Measurements from ENCODE around the gene MYOG. TPM values are rescaled to one million over a fixed set of nuclear protein-coding genes. Genes with fewer than 3 reads are reported as not detected.

The MYOG gene
- total and polyA plus RNA-seq, 5 donors from 2014 or later: not detected

DNA sequence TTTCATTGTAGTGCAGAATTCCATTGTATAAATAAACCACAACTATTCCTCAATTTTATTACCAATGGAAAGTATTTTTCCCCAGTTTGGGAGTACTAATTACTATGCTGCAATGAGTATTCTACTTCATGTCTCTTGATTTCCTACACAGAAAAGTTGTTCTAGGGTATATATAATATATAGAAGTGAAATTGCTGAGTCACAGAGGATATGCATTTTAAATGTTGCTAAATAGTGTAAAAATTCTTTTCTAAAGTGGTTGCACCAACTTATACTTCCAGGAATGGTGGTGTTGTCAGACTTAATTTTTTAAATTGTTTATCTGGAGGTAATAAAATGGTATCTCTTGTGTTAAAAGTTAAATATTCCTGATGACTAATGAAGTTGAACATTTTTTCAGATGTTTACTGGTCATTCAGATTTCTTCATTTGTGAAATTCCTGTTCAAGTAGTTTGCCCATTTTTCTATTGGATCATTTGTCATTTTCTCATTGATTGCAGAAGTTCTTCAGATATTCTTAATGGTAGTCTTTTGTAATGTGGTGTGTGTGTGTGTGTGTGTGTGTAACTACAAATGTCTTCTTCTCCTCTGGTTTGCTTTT lies 19.1 kb upstream of the MYOG start:
- Mint-ChIP-seq H3K27ac (no peak overlapping the region), H3K36me3 (no peaks in the 10 kb centered on the region), H3K27me3 (peaks cover 44% of the 10 kb centered on the region), H3K4me1 (no peaks in the 10 kb centered on the region), H3K4me3 (no peak overlapping the region), H3K9me3 (peaks cover 0 to 9% (median 2%) of the 10 kb centered on the region in 7 donors)
- Histone ChIP-seq H3K4me1 (ENCODE audit: control insufficient read depth, insufficient read depth, low read length, poor library complexity, severe bottlenecking) (no peaks in the 10 kb centered on the region), H3K27me3 (ENCODE audit: control insufficient read depth, insufficient read depth, low read length) (peaks cover 23% of the 10 kb centered on the region), H3K36me3 (ENCODE audit: control insufficient read depth, insufficient read depth, low read length) (no peaks in the 10 kb centered on the region), H3K9me3 (ENCODE audit: control insufficient read depth in 2 of 2, low read length in 2 of 2) (no peaks in the 10 kb centered on the region), H3K4me3 (ENCODE audit: low read depth, low read length) (no peak overlapping the region), H3K27ac (ENCODE audit: insufficient read depth, low read length, poor library complexity, severe bottlenecking) (no peak overlapping the region)
- DNase-seq (no peak), ATAC-seq (ENCODE audit: low read depth in 2 of 2) (no peak)

DNA sequence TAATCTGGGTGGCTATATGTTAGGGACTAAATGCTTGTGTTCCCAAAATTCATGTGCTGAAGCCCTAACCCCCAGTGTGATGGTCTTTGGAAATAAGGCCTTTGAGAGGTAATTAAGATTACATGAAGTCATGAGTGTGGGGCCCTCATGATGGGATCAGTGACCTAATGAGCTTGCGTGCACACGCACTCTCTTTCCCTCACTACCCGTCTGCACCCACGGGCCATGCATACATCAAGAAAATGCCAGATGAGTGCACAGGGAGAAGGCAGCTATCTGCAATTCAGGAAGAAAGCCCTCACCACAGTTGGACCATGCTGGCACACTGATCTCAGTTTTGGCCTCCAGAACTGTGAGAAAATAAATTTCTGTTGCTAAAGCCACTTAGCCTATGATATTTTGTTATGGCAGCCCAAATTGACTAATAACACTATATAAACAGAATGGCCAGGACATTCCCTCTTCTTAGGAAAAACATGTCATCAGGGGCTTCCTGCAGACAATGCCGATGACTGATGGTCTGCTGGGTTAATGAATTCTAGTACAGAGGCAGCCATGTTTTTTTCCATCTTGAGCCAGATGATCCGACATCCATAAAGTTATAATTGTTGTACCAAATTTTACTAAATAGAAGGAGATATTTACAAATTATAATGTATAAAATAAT lies 18.1 kb upstream of the MYOG start:
- no peak overlapping the region for H3K4me3 ChIP-seq (ENCODE audit: low read depth, low read length)
- peaks cover 18% of the 10 kb centered on the region for H3K27me3 ChIP-seq (ENCODE audit: control insufficient read depth, insufficient read depth, low read length)
- ATAC-seq (ENCODE audit: low read depth in 2 of 2) (no peak), DNase-seq (no peak)
- H3K4me3 Mint-ChIP-seq: no peak overlapping the region
- peaks cover 35% of the 10 kb centered on the region for H3K27me3 Mint-ChIP-seq
- H3K36me3 Mint-ChIP-seq: no peaks in the 10 kb centered on the region
- peaks cover 0 to 9% (median 2%) of the 10 kb centered on the region in 7 donors for H3K9me3 Mint-ChIP-seq
- H3K36me3 ChIP-seq (ENCODE audit: control insufficient read depth, insufficient read depth, low read length): no peaks in the 10 kb centered on the region
- H3K9me3 ChIP-seq (ENCODE audit: control insufficient read depth in 2 of 2, low read length in 2 of 2): no peaks in the 10 kb centered on the region
- no peak overlapping the region for H3K27ac Mint-ChIP-seq
- H3K27ac ChIP-seq (ENCODE audit: insufficient read depth, low read length, poor library complexity, severe bottlenecking): no peak overlapping the region
- no peaks in the 10 kb centered on the region for H3K4me1 Mint-ChIP-seq
- no peaks in the 10 kb centered on the region for H3K4me1 ChIP-seq (ENCODE audit: control insufficient read depth, insufficient read depth, low read length, poor library complexity, severe bottlenecking)

DNA sequence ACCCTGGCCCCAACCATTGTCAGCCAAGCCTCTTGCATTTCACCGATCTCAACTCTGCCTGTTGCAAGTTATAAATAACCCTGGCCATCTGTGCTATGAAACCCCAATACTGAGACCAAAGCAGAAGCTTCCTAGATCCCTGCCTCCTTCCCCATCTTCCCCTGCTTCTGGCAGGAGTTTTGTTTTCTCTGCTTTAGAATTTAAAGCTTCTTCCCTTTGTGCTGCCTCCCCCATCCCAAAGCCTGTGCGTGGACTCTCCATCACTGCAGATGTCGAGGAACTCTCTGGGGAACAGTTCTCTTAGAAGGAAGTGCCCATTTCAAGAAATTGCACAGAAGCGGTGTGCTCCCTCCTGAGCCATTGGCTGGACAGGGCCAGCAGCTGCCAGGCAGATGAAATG lies 17.4 kb upstream of the MYOG start:
- Mint-ChIP-seq H3K4me1 (no peaks in the 10 kb centered on the region), H3K27me3 (peaks cover 32% of the 10 kb centered on the region), H3K36me3 (no peaks in the 10 kb centered on the region), H3K9me3 (peaks cover 0 to 9% (median 2%) of the 10 kb centered on the region in 7 donors), H3K27ac (no peak overlapping the region), H3K4me3 (no peak overlapping the region)
- no peaks in the 10 kb centered on the region for H3K36me3 ChIP-seq (ENCODE audit: control insufficient read depth, insufficient read depth, low read length)
- peaks cover 11% of the 10 kb centered on the region for H3K27me3 ChIP-seq (ENCODE audit: control insufficient read depth, insufficient read depth, low read length)
- H3K4me3 ChIP-seq (ENCODE audit: low read depth, low read length): no peak overlapping the region
- ATAC-seq (ENCODE audit: low read depth in 2 of 2) (no peak), DNase-seq (no peak)
- no peak overlapping the region for H3K27ac ChIP-seq (ENCODE audit: insufficient read depth, low read length, poor library complexity, severe bottlenecking)
- no peaks in the 10 kb centered on the region for H3K9me3 ChIP-seq (ENCODE audit: control insufficient read depth in 2 of 2, low read length in 2 of 2)
- H3K4me1 ChIP-seq (ENCODE audit: control insufficient read depth, insufficient read depth, low read length, poor library complexity, severe bottlenecking): no peaks in the 10 kb centered on the region

DNA sequence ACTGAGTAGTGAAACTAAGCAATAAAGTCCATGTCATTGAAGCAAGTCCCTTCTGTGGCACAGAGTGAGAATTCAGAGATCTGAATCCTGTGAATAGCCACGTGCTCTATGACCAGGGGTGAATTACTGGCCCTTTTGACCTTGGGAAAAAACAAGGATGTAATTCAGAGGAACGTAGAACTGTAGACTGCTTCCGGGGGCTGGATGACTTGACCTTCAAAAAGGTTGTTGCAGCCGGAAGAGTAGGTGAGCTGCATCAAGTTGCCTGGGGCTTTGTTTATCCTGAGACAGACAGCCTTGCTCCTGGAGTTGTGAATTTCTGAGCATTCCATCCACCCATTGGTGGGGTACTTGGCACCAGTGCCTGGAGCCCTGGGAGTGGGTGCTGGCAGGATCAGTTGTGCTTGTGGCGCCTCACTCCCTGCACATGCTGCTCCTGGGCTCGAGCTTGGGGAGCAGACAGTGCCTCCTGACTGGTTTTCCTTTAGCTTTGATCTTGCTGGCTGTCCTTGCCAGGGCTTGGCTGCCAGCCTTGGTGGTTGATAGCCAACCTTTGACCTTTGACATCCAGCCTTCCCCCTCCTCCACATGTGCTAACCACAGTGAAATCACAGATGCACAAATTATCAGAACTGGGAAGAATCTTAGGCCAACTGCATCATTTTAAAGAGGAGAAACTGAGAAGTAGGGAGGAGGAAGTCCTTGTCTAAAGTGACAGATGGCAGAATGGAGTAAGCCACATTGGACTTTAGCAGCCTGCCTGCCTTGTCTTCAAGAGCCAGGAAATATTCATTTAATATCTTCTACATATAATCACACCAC lies 16.2 kb upstream of the MYOG start:
- Histone ChIP-seq H3K36me3 (ENCODE audit: control insufficient read depth, insufficient read depth, low read length) (no peaks in the 10 kb centered on the region), H3K27me3 (ENCODE audit: control insufficient read depth, insufficient read depth, low read length) (peaks cover 4% of the 10 kb centered on the region), H3K9me3 (ENCODE audit: control insufficient read depth in 2 of 2, low read length in 2 of 2) (no peaks in the 10 kb centered on the region), H3K4me3 (ENCODE audit: low read depth, low read length) (no peak overlapping the region), H3K27ac (ENCODE audit: insufficient read depth, low read length, poor library complexity, severe bottlenecking) (no peak overlapping the region), H3K4me1 (ENCODE audit: control insufficient read depth, insufficient read depth, low read length, poor library complexity, severe bottlenecking) (no peaks in the 10 kb centered on the region)
- ATAC-seq (ENCODE audit: low read depth in 2 of 2) (no peak), DNase-seq (no peak)
- Mint-ChIP-seq H3K27me3 (peaks cover 27% of the 10 kb centered on the region), H3K4me1 (no peaks in the 10 kb centered on the region), H3K4me3 (no peak overlapping the region), H3K36me3 (no peaks in the 10 kb centered on the region), H3K9me3 (peaks cover 0 to 11% (median 3%) of the 10 kb centered on the region in 7 donors), H3K27ac (no peak overlapping the region)

DNA sequence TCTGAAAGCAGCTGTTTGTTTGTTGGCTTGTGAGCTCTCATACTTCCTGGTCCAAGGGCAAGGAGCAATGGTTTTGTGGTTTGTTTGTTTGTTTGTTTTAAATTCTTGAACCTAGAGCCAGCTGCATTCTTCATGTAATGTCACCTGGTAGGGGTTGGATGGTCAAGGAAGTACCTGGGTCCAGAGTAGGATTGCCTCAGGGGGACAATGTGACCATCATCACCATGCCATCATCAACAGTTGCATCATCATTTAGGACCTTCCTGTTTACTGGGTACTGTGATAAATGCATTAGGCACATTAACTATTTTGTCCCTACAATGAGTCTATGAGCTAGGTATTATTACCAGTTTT lies 14.7 kb upstream of the MYOG start:
- Histone ChIP-seq H3K4me3 (ENCODE audit: low read depth, low read length) (no peak overlapping the region), H3K9me3 (ENCODE audit: control insufficient read depth in 2 of 2, low read length in 2 of 2) (peaks cover 3 to 10% of the 10 kb centered on the region in 2 experiments), H3K4me1 (ENCODE audit: control insufficient read depth, insufficient read depth, low read length, poor library complexity, severe bottlenecking) (no peaks in the 10 kb centered on the region), H3K27ac (ENCODE audit: insufficient read depth, low read length, poor library complexity, severe bottlenecking) (no peak overlapping the region), H3K27me3 (ENCODE audit: control insufficient read depth, insufficient read depth, low read length) (peaks cover 4% of the 10 kb centered on the region), H3K36me3 (ENCODE audit: control insufficient read depth, insufficient read depth, low read length) (no peaks in the 10 kb centered on the region)
- ATAC-seq (ENCODE audit: low read depth in 2 of 2) (no peak), DNase-seq (no peak)
- Mint-ChIP-seq H3K27ac (no peak overlapping the region), H3K36me3 (no peaks in the 10 kb centered on the region), H3K27me3 (peaks cover 27% of the 10 kb centered on the region), H3K9me3 (peaks cover 4 to 17% (median 7%) of the 10 kb centered on the region in 7 donors), H3K4me3 (no peak overlapping the region), H3K4me1 (no peaks in the 10 kb centered on the region)

DNA sequence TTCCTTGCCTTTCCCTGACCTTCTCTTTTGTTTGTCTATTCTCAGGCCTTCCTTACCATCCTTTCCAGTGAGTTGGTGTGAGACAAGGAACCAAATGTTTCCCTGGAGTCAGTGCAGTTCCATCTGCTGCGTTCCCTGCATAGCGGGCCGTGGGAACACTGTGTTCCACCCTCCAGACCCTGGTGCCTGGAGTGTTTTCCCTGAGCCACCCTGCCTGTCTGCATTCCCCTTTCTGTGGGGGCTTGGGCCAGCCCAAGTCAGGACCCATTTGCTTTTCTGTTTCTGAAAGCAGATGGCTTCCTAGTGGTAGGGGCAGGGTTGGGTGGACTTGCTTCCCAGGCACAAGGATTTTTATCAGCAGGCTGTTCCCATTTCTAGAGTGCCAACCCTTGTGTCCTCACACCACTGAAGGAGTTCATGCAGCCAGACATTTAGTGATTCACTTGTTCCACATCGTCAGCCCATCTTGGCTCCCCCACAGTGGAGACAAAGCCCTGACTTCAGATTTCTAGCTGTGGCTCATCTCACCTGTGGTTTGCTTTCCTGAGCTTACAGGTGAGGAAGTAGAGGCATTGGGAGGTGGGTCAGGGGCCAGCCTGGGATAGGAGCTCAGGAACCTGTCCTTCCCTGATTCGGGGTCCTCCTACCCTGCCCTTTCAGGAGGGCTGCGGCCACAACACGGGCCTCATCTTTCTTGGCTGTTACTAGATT lies 14.1 kb upstream of the MYOG start:
- Histone ChIP-seq H3K36me3 (ENCODE audit: control insufficient read depth, insufficient read depth, low read length) (no peaks in the 10 kb centered on the region), H3K4me1 (ENCODE audit: control insufficient read depth, insufficient read depth, low read length, poor library complexity, severe bottlenecking) (no peaks in the 10 kb centered on the region), H3K27me3 (ENCODE audit: control insufficient read depth, insufficient read depth, low read length) (peaks cover 4% of the 10 kb centered on the region), H3K27ac (ENCODE audit: insufficient read depth, low read length, poor library complexity, severe bottlenecking) (no peak overlapping the region), H3K9me3 (ENCODE audit: control insufficient read depth in 2 of 2, low read length in 2 of 2) (peaks cover 8 to 15% of the 10 kb centered on the region in 2 experiments), H3K4me3 (ENCODE audit: low read depth, low read length) (no peak overlapping the region)
- Mint-ChIP-seq H3K4me3 (no peak overlapping the region), H3K4me1 (no peaks in the 10 kb centered on the region), H3K9me3 (peaks cover 4 to 18% (median 12%) of the 10 kb centered on the region in 7 donors), H3K27ac (no peak overlapping the region), H3K27me3 (peaks cover 29% of the 10 kb centered on the region), H3K36me3 (no peaks in the 10 kb centered on the region)
- no peak for ATAC-seq (ENCODE audit: low read depth in 2 of 2)
- no peak for DNase-seq

DNA sequence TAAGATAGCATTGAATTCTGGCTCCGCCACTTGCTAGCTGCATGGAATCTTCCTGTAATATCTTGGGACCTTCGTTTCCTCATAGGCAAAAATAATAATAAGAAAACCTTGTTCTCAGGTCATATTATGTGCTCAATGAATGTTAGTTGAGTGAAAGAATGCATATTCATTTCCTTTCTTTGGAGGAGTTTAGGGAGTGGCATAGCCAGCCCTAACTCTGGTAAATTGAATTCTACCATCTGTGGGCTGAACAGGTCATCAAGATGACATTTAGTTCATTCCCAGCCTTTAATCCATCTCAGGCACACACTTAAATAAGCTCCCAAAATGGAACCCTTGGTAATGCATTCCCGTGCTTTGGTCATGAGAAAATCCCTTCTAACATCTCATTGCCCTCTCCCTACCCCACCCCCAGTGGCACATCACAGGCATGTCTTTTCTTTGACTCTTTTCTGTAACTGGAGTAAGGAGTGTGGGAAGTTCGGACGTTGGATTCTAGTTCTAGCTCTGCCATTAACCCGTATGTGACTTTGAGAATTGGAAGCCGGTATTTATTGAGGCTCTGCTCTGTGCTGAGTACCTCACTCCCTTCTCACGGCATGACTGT lies 13.2 kb upstream of the MYOG start:
- peaks cover 2% of the 10 kb centered on the region for H3K27me3 ChIP-seq (ENCODE audit: control insufficient read depth, insufficient read depth, low read length)
- ATAC-seq (ENCODE audit: low read depth in 2 of 2) (no peak), DNase-seq (no peak)
- Mint-ChIP-seq H3K9me3 (peaks cover 8 to 23% (median 12%) of the 10 kb centered on the region in 7 donors), H3K4me3 (no peak overlapping the region), H3K27me3 (peaks cover 34% of the 10 kb centered on the region), H3K27ac (no peak overlapping the region), H3K36me3 (no peaks in the 10 kb centered on the region), H3K4me1 (no peaks in the 10 kb centered on the region)
- H3K27ac ChIP-seq (ENCODE audit: insufficient read depth, low read length, poor library complexity, severe bottlenecking): no peak overlapping the region
- peaks cover 16 to 18% of the 10 kb centered on the region in 2 experiments for H3K9me3 ChIP-seq (ENCODE audit: control insufficient read depth in 2 of 2, low read length in 2 of 2)
- no peaks in the 10 kb centered on the region for H3K36me3 ChIP-seq (ENCODE audit: control insufficient read depth, insufficient read depth, low read length)
- no peak overlapping the region for H3K4me3 ChIP-seq (ENCODE audit: low read depth, low read length)
- H3K4me1 ChIP-seq (ENCODE audit: control insufficient read depth, insufficient read depth, low read length, poor library complexity, severe bottlenecking): no peaks in the 10 kb centered on the region

All from CD4-positive, CD25-positive, alpha-beta regulatory T cell (primary cell).